NCI-H774 (cell line): ENCODE results near the gene HSH2D.
"Not testable (repeated sequence)": the region's sequence is repeated elsewhere in the genome, so short reads cannot be mapped to it uniquely, and the experiment has no call there.

Experiments used
- DNase-seq: peaks from one replicate; lab custom pipeline; 2025; lab: John Stamatoyannopoulos, UW

HSH2D gene

DNA sequence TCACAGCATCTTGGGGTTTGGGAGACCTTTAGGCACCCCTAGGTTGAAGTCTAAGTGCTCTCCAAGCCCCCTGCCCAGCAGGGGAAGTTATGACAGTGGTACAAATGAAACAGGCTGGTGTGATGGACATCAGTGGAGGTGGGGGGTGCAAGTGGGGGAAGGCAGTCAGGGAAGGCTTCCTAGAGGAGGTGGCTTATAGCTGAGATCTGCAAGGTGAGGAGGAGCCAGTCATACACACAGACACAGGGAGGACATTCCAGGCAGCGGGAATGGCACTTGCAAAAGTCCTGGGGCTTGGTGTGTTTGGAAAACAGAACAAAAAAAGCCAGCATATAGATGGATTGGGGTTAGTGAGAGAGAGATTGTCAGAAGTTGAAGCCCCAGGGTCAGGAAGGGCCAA is 11.6 kb downstream of the HSH2D start:
- no peak for DNase-seq

DNA sequence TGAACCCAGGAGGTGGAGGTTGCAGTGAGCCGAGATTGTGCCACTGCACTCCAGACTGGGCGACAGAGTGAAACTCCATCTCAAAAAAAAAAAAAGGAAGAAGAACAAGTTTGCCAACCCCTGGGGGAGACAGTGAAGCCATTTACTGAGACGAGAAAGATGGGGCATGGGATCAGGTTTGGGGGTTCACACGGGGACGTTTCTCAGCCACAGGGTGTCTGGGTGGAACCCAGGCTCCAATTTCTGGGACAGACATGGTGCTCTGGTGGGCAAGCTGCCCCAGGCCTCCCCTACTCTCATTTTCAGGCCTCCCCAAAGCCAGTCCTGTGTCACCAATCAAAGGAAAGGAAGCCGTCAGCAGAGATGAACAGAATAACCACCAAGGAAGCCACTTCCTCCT is 13.4 kb downstream of the HSH2D start:
- no peak for DNase-seq

DNA sequence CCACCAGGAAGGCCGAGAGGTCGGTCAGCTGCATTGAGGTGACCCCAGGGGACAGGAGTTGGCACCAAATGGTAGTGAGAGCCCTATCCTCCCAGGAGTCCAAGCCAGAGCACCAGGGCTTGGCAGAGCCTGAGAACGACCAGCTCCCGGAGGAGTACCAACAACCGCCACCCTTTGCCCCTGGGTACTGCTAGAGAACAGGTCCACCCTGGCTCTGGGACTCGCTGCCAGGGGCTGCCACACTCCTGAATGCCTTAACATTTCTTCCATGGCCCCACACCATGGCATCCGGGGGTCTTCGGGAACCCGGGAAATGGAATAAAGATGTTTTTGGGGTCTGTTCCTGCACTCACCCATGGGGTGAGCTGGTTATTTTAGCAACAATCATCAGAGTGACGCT is 14.1 kb downstream of the HSH2D start:
- no peak for DNase-seq

- DNase-seq = no peak
Observed at GRCh38 chr19:16159655-16160054, 16.2 kb downstream of the HSH2D start.

DNA sequence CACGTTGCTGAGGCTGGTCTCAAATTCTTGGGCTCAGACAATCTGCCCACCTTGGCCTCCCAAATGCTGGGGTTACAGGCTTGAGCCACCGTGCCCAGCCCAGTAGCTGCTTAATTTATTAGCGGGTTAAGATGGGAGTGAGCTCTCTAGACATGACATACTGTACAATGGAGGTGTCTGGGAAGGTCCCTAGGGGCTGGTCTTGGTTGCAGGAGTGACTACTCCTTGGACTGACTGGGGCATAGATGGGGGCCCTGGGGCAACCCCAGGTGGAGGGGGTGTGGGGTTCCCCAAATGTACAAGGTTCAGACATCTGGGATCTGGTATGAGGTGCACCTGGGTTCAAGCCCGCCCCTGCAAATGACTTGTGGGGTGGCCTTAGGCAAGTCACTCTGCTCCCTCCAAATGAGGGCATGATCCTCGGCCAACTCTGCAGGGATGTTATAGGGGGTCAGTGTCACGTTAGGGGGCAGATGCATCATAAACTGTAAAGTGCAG is 17.0 kb downstream of the HSH2D start:
- no peak for DNase-seq

- no peak for DNase-seq
Observed at GRCh38 chr19:16160943-16161560, 17.6 kb downstream of the HSH2D start.

- no peak for DNase-seq
Observed at GRCh38 chr19:16161840-16162239, 18.4 kb downstream of the HSH2D start.

DNA sequence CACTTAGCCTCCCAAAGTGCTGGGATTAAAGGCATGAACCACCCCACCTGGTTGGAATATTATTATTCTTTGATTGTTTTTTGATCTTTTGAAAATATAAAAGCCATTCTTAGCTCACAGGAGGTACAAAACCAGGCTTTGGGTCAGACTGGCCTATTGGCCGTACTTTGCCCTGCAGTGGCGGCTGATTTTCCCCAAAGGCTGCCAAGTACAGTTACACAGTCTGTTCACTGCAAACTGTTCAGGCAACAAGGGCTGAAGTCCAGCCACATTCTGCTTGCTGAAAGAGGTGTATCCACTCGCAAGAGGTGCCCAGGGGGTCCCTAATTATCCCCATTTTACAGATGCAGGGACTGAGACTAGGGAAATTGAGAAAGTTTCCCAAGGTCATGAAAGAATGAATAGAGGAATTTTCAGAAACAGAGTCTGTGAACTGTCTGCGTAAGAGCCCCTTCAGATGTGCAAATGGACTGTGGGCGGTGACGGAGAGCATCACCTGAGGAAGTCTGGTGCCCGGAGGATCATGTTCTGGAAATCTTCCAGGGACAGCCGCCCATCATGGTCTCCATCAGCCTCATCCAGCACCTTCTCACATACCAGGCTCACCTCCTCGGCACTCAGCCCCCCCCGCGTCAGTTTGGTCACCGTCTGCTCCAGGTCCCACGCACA is 20.9 kb downstream of the HSH2D start:
- no peak for DNase-seq

DNA sequence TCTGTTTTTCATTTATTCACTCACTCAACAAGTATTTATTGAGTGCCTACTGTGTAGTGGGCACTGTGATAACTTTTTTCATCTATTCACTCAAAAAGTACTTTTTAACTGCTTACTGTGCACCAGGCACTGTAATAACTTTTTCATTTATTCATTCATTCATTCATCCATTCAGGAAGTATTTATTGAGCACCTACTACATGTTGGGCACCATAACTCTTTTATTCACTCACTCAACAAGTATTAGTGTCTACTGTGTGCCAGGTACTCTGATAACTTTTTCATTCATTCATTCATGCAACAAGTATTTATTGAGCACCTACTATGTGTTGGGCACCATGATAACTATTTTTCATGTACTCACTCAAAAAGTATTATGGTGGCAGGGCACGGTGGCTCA is 22.9 kb downstream of the HSH2D start:
- no peak for DNase-seq

- peak; percentile 23 for DNase-seq
Observed at GRCh38 chr19:16167055-16167454, 23.6 kb downstream of the HSH2D start.

DNA sequence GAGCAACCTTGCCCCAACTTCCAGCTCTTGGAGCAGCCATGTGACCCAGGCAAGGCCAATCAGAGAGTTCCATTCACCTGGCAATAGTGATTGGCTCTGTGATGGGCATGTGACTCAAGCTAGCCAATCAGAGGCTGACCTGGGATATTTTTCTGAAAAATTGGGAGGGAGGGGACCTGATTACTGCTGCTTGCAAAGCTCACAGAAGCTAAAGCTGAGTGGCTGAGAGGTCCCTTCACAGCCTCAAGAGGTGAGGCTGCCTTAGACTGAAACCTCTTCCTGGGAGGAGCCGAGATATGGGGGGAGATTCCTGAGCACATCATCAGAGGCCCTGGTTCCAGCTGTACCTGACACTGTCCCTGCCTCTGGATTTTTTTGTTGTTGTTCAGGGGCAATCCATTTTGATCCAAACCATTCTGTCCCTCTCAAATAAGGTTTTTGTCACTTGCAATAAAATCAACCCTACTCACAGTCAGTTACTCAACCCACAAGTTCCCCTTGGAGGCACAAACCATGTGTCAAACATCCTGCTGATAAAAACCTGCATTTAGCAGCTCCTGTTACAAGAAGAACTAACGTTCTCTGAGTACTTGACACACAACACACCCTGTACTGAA is 25.1 kb downstream of the HSH2D start:
- DNase-seq = no peak

DNA sequence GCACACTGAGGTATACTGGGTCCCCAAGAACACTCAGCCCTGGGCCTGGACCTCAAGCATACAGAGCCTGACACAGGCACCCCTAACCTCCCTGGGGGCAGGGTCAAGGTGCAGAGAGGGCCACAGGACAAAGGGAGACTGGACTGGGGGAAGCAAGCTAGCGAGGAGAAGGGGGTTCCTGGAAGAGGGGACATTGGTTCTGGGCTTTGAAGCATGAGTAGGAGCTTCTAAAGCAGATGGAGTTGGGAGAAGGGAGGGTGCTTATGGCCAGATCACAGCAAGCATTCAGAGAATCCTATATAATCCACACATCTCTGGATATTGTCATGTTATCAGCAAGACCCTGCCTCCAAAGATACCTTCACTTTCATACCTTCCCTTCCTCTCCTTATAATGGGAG is 26.6 kb downstream of the HSH2D start:
- DNase-seq = no peak

- DNase-seq = no peak
Observed at GRCh38 chr19:16175954-16176353, 32.5 kb downstream of the HSH2D start.

DNA sequence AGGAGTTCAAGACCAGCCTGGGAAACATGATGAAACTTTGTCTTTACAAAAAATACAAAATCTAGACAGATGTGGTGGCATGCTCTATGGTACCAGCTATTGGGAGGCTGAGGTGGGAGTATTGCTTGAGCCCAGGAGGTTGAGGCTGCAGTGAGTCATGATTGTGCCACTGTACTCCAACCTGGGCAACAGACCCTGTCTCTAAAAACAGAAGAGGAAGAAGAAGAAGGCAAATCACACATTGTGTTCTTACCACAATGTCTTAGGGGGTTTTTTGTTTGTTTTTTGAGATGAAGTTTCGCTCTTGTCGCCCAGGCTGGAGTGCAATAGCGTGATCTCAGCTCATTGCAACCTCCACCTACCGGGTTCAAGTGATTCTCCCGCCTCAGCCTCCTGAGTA is 35.4 kb downstream of the HSH2D start:
- DNase-seq = not testable (repeated sequence)

GRCh38 chr19:16180611-16181010 is 37.1 kb downstream of the HSH2D start:
- no peak for DNase-seq

GRCh38 chr19:16184665-16185122 is 41.2 kb downstream of the HSH2D start:
- no peak for DNase-seq

DNA sequence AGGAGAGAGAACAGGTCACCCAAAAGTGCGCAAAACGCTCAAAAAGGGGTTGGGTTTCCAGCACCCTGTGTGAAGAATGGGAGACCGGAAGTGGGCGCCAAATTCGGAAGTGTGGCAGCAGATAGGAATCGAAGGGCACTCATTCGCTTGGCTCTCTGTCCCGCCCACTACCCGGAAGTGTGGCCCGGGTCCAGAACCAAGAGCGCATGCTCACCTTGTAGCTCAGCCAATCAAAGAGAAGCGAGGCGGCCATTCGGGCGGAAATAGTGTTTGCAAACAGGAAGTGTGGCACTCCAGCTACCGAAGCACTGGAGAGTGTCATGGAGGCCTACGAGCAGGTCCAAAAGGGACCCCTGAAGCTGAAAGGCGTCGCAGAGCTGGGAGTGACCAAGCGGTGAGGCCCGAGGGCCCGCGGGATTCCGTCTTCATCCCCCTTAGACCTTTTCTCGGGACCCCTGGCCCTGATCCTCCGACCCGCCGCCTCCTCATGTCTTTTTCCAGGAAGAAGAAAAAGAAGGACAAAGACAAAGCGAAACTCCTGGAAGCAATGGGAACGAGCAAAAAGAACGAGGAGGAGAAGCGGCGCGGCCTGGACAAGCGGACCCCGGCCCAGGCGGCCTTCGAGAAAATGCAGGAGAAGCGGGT is 41.8 kb downstream of the HSH2D start, which contains the start of gene FAM32A:
TSS of gene FAM32A (plus strand) at position 288 of the 645 bp plus-strand sequence. CDS start at position 321, 33 bp downstream.
- DNase-seq = peak; percentile 98

DNA sequence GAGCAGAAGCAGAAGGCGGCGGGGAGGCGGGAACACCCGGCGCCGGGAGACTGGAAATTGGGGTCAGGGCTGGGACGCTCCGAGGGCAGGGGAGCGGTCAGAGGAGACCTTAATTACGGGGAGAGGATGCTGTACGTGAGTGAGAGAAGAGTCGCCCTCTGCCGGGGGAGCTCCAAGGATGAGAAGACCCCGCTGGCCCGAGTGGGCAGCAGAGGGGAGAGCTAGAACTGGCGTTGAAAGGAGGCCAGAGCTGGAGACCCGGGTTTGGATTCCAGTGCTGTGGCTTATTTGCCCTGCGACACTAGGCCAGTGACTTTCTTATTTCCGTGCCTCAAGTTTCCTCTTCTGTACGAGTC is 42.3 kb downstream of the HSH2D start:
- no peak for DNase-seq

DNA sequence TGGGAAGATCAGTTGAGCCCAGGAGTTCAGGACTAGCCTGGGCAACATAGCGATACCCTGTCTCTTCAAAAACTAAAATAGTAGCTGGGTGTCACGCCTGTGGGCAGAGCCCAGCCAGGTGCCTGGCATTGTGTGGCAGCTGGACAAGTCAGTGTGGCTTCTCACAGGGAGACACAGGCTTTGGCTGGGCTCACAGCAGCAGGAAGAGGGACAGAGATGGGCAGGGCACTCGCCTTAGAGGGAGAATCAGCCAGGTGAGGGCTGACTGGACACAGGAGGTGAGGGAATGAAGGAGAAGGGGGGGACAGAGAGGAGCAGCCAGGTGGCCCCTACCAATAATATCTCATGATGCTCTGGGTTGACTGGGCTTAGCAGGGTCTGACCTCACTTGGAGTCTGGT is 45.0 kb downstream of the HSH2D start:
- no peak for DNase-seq

DNA sequence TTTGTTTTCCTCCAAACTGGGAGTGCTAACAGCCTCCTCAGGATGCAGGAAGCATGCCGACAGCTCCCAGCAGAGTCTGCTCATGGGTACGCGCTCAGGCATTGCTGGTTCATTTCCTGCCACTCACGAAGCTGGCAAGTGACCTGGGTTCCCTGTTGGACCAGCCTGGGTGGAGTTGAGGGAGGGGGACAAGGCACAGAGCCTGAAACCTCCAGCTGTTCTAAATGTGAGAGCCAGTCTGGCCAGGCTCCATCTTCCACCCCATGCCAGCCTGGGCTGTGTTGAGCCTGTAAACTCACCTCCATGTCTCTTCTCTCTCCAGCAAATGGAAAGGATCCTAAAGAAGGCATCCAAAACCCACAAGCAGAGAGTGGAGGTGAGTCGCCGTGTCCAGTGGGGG is 46.7 kb downstream of the HSH2D start:
- no peak for DNase-seq

DNA sequence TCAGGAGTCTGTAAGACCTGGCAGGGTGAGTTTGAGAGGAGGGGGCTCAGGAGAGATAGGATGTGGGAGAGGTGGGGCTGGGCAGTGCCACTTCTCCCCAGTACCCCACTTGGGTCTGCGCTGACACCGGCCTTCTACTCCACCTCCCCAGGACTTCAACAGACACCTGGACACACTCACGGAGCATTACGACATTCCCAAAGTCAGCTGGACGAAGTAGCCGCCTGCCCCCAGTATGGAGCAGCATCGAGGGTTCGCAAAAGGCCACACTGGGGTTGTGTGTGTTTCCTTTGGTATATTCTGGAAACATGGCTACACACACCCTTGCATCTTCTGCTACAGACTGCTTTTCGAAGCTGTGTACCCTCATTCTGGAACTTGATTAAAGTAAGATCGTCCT is 47.3 kb downstream of the HSH2D start:
- no peak for DNase-seq

DNA sequence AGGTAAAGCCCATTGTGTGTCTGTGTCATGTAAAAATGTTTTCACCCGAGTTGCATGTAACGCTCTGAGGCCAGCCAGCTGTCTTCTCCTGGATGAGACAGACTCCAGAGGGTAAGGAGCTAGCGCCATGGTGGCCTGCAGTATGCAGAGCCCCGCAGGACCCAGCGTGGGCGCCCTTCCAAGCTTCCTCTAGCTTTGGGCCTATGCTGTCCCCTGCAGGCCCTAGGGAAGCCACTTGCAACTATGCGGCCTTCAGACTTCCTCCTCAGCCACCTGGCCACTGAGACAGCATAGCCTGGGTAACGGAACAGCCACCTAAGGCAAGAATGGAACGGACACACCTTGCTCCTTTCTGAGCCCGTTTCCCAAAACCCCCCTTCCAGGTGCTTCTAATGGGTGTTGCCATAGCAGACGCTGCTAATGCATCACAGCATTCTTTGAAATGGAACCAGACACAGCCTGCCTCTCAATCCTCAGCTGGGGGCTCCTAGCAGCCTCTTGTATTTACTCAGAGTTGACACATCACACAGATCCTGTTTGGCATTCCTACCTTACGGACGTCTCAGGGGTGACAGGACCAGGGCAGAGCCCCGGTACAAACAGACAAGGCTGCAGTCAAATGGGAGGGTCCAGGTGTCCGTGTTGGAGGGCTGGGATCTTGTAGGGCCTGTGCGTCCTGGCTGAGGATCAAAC is 47.9 kb downstream of the HSH2D start:
- DNase-seq = no peak
